Panc1 (cell line): ENCODE measurements around the gene TRIM62. TPM values are rescaled to one million over a fixed set of nuclear protein-coding genes. Genes with fewer than 3 reads are reported as not detected.

Experiments
- ATAC-seq: fragments of 200-7000 bp; cut with Tn5 transposase; 2 replicates; pipeline ENCODE4 v1.9.1; 2020; ENCODE audit warnings: mild to moderate bottlenecking, moderate library complexity
- BruUV-seq: library from RNA; stranded (reverse); fragments of 400-500 nt; replicated peaks from 2 replicates; lab custom pipeline; 2021; lab: Mats Ljungman, UMichigan
- CTCF ChIA-PET: fragments of 300-600 bp; sonication (Branson Sonifier 250); formaldehyde crosslinking; loops from one replicate; lab custom pipeline; 2022; ENCODE audit warnings: antibody characterized with exemption; lab: Charles Lee
- POLR2A ChIA-PET: fragments of 300-600 bp; sonication (Branson Sonifier 250); formaldehyde crosslinking; loops from one replicate; lab custom pipeline; 2022; ENCODE audit warnings: antibody characterized with exemption; lab: Charles Lee
- DNase-seq: peaks from one replicate; pipeline ENCODE4 v3.0.0-alpha.2; 2010; ENCODE audit warnings: low read depth, low spot score
- H3K27ac ChIP-seq: 2 replicates; pipeline ENCODE4 v1.5.1; 2011; ENCODE audit warnings: mild to moderate bottlenecking, low read length, inconsistent platforms
- H3K27me3 ChIP-seq: fragments of 200-500 bp; sonication (Bioruptor generic); 2 replicates; pipeline ENCODE4 v1.6.0; 2014; ENCODE audit warnings: low read length, inconsistent platforms; ENCODE audit not compliant: control insufficient read depth, insufficient read depth
- H3K36me3 ChIP-seq: fragments of 200-500 bp; sonication (Bioruptor generic); 2 replicates; pipeline ENCODE4 v1.5.1; 2014; ENCODE audit warnings: inconsistent platforms, mild to moderate bottlenecking, low read length, moderate library complexity; ENCODE audit not compliant: control insufficient read depth, insufficient read depth
- H3K4me1 ChIP-seq: 2 replicates; pipeline ENCODE4 v1.5.1; 2011; ENCODE audit warnings: inconsistent platforms, mild to moderate bottlenecking, low read length, moderate library complexity; ENCODE audit not compliant: control insufficient read depth, insufficient read depth
- H3K4me3 ChIP-seq, 2 experiments: 2 replicates each; pipeline ENCODE4 v1.5.1; 2011 to 2012; ENCODE audit warnings: low read depth in 2 of 2, low read length in 2 of 2, mild to moderate bottlenecking in 2 of 2, inconsistent platforms in 1 of 2, moderate library complexity in 1 of 2
- H3K9me3 ChIP-seq: fragments of 200-500 bp; sonication (Bioruptor generic); 2 replicates; pipeline ENCODE4 v1.5.1; 2014; ENCODE audit warnings: low read depth, mild to moderate bottlenecking, inconsistent platforms, low read length, moderate library complexity; ENCODE audit not compliant: control insufficient read depth, insufficient read depth
- POLR2AphosphoS5 ChIP-seq: IDR thresholded peaks from 2 replicates; pipeline ENCODE4 v1.6.1; 2012; ENCODE audit warnings: mild to moderate bottlenecking, low read depth, low read length, moderate library complexity
- REST ChIP-seq, 2 experiments: IDR thresholded peaks; 2 replicates each; pipeline ENCODE4 v1.6.1; 2011 to 2012; ENCODE audit warnings: low read depth in 2 of 2, control low read depth in 1 of 2, low read length in 1 of 2, mild to moderate bottlenecking in 1 of 2, moderate library complexity in 1 of 2; ENCODE audit not compliant: insufficient read depth in 1 of 2
- SIN3A ChIP-seq: IDR thresholded peaks from 2 replicates; pipeline ENCODE4 v1.6.1; 2012; ENCODE audit warnings: low read depth, mild to moderate bottlenecking, low read length, moderate library complexity, borderline replicate concordance; ENCODE audit not compliant: insufficient read depth
- TCF7L2 ChIP-seq: IDR thresholded peaks from 2 replicates; pipeline ENCODE4 v1.6.1; 2011; ENCODE audit warnings: mild to moderate bottlenecking, low read depth, low read length, inconsistent platforms
- in situ Hi-C: cut with HindIII; loops from 2 replicates; pipeline ENCODE4 v1.10.0; 2016; ENCODE audit warnings: low sequenced_read_pairs, low pct_unique_long_range_greater_than_20kb
- intact Hi-C: fragments of 100-400 bp; cut with micrococcal nuclease; formaldehyde crosslinking; loops from one replicate; pipeline ENCODE4 v1.10.0; 2022; ENCODE audit not compliant: unreplicated experiment
- total RNA-seq: library from RNA; stranded (reverse); gene quantifications from one replicate; pipeline ENCODE4 v1.2.1, GENCODE V29; 2021; ENCODE audit not compliant: unreplicated experiment
- TF ChIP-seq, protein P1 (sequence below): fragments of 450-650 bp; IDR thresholded peaks from 2 replicates; pipeline ENCODE4 v1.5.1; 2017; ENCODE audit warnings: mild to moderate bottlenecking

Gene TRIM62
- total RNA-seq, 1 experiment from 2014 or later, result 7.4 TPM

DNA sequence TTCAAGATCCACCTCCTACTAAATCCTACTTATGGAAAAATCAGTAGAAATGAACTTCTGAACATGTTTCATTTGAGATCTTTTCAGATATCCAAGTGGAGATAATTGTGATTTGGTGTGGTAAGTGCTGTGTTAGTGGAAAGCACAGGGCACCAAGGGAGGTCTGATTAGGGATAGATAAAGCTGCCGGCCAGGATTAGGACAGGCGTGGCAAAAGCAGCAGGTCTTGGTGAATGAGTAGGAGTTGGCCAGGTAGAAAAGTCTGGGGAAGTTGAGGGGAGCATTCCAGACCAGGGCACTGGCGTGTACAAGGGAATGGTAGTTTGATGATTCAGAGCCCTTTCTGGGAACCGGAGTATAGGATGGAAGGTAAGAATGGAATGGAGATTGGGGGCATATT, 53.1 kb downstream of the TRIM62 start:
- no TSS peak for BruUV-seq
- Histone ChIP-seq H3K4me1 (peaks cover 11% of the 10 kb centered on the region; the same call in 1 of the 2 replicates), H3K36me3 (peaks cover 2% of the 10 kb centered on the region; the same call in 1 of the 2 replicates), H3K27ac (0 out of 2 replicates have a peak overlapping the region, but pooled peaks have one; percentile 23), H3K4me3 (no peak overlapping the region), H3K27me3 (no peaks in the 10 kb centered on the region), H3K9me3 (no peaks in the 10 kb centered on the region)
- in situ Hi-C loops, result no loop called here
- POLR2A ChIA-PET, result no interaction called here
- intact Hi-C loops, result no loop called here
- DNase-seq (no peak), ATAC-seq (no peak)
- CTCF ChIA-PET, result no interaction called here
- no peak for TF ChIP-seq SIN3A
- TF ChIP-seq, protein P1, sequence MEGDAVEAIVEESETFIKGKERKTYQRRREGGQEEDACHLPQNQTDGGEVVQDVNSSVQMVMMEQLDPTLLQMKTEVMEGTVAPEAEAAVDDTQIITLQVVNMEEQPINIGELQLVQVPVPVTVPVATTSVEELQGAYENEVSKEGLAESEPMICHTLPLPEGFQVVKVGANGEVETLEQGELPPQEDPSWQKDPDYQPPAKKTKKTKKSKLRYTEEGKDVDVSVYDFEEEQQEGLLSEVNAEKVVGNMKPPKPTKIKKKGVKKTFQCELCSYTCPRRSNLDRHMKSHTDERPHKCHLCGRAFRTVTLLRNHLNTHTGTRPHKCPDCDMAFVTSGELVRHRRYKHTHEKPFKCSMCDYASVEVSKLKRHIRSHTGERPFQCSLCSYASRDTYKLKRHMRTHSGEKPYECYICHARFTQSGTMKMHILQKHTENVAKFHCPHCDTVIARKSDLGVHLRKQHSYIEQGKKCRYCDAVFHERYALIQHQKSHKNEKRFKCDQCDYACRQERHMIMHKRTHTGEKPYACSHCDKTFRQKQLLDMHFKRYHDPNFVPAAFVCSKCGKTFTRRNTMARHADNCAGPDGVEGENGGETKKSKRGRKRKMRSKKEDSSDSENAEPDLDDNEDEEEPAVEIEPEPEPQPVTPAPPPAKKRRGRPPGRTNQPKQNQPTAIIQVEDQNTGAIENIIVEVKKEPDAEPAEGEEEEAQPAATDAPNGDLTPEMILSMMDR, result no peak
- no peak for TF ChIP-seq POLR2AphosphoS5
- no peak for TF ChIP-seq TCF7L2
- no peak for TF ChIP-seq REST (IDR thresholded peaks at IDR 0.05; ENCODE audit: insufficient read depth in 1 of 2, low read depth in 2 of 2, low read length in 1 of 2)

- intact Hi-C loops, result no loop called here
- POLR2A ChIA-PET, result no interaction called here
- peaks cover 2% of the 10 kb centered on the region; the same call in 1 of the 2 replicates for H3K36me3 ChIP-seq
- H3K27me3 ChIP-seq, result no peaks in the 10 kb centered on the region
- DNase-seq, result peak; percentile 90
- peak; percentile 97 for ATAC-seq
- CTCF ChIA-PET, result interaction anchor here (0.8 to 1.7 kb wide), 7 partner anchors 10 to 171 kb away, joined by 3 to 8 read pairs (median 3); partner anchors contain the start of gene TRIM62
- H3K9me3 ChIP-seq, result no peaks in the 10 kb centered on the region
- in situ Hi-C loops, result no loop called here
- H3K27ac ChIP-seq, result peak overlapping the region; percentile 99
- no peak for TF ChIP-seq REST (IDR thresholded peaks at IDR 0.05; ENCODE audit: insufficient read depth in 1 of 2, low read depth in 2 of 2, low read length in 1 of 2)
- TF ChIP-seq TCF7L2, result no peak
- no peak for TF ChIP-seq SIN3A
- peak; percentile 95 for TF ChIP-seq POLR2AphosphoS5
- TF ChIP-seq, protein P1, result peak; percentile 96
- peaks cover 11% of the 10 kb centered on the region; the same call in 1 of the 2 replicates for H3K4me1 ChIP-seq
- BruUV-seq, result no TSS peak
- H3K4me3 ChIP-seq, result peak overlapping the region; percentile 87 to 96
Observed at GRCh38 chr1:33127001-33127823, 54.6 kb downstream of the TRIM62 start.
